HL-60/S4 (cell line): Measurements from ENCODE around the gene SYNE1.
"Not testable (repeated sequence)": the region's sequence is repeated elsewhere in the genome, so short reads cannot be mapped to it uniquely, and the experiment has no call there.

ENCODE experiments used
- in situ Hi-C: fragments of 300-500 bp; cut with MboI; formaldehyde crosslinking; loops from 2 replicates; pipeline ENCODE4 v1.14.3; 2022; ENCODE audit warnings: low sequenced_read_pairs

Gene SYNE1

GRCh38 chr6:152328200-152328599, 309.0 kb downstream of the SYNE1 start:
- in situ Hi-C loops = not testable (repeated sequence)

GRCh38 chr6:152323376-152323775, 313.8 kb downstream of the SYNE1 start:
- in situ Hi-C loops = no loop called here

- in situ Hi-C loops = no loop called here
Measured at GRCh38 chr6:152318278-152318677, 318.9 kb downstream of the SYNE1 start.

- in situ Hi-C loops = no loop called here
Measured at GRCh38 chr6:152316024-152316423, 321.1 kb downstream of the SYNE1 start.

GRCh38 chr6:152314483-152314832, 322.7 kb downstream of the SYNE1 start:
- in situ Hi-C loops = no loop called here

- in situ Hi-C loops = no loop called here
Measured at GRCh38 chr6:152313542-152314482, 323.4 kb downstream of the SYNE1 start.

GRCh38 chr6:152312434-152312833, 324.7 kb downstream of the SYNE1 start:
- in situ Hi-C loops = no loop called here

- in situ Hi-C loops = no loop called here
Measured at GRCh38 chr6:152310371-152310954, 326.7 kb downstream of the SYNE1 start.

- in situ Hi-C loops = no loop called here
Measured at GRCh38 chr6:152309648-152310047, 327.5 kb downstream of the SYNE1 start.

- in situ Hi-C loops = no loop called here
Measured at GRCh38 chr6:152309006-152309405, 328.2 kb downstream of the SYNE1 start.

GRCh38 chr6:152308306-152308705, 328.9 kb downstream of the SYNE1 start:
- in situ Hi-C loops = no loop called here

GRCh38 chr6:152305672-152306071, 331.5 kb downstream of the SYNE1 start:
- in situ Hi-C loops = no loop called here

GRCh38 chr6:152301765-152302568, 335.2 kb downstream of the SYNE1 start:
- in situ Hi-C loops = no loop called here

GRCh38 chr6:152301021-152301764, 336.0 kb downstream of the SYNE1 start:
- in situ Hi-C loops = no loop called here

- in situ Hi-C loops = no loop called here
Measured at GRCh38 chr6:152300517-152300916, 336.6 kb downstream of the SYNE1 start.

- in situ Hi-C loops = no loop called here
Measured at GRCh38 chr6:152298848-152299735, 338.1 kb downstream of the SYNE1 start.

GRCh38 chr6:152298055-152298647, 339.0 kb downstream of the SYNE1 start:
- in situ Hi-C loops = no loop called here

- in situ Hi-C loops = no loop called here
Measured at GRCh38 chr6:152296648-152297376, 340.4 kb downstream of the SYNE1 start.

- in situ Hi-C loops = no loop called here
Measured at GRCh38 chr6:152295920-152296319, 341.2 kb downstream of the SYNE1 start.
